GM19193 (cell line): Measurements from ENCODE around the gene TMEM9.

Experiments used
- POLR2A ChIP-seq: IDR thresholded peaks from 4 replicates; pipeline ENCODE4 v1.6.1; 2011; ENCODE audit not compliant: insufficient read depth, insufficient read length; ENCODE audit errors: extremely low read depth

TMEM9 gene

DNA sequence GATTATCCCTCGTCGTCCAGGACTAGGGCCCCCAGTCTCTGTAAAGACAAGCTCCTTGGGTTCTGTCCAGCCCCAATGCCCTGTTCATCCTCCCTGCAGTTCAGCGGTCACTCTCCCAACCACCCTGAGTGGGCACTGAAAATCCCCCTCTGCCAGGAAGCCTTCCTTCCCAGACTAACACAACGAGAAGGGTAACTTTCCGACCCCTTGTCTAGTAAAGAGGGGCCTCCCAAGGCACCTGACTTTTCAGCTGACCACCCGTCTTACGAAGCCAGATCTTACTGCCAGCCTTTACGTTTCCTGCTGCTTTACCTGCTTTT is 13.4 kb downstream of the TMEM9 start:
- no peak for TF ChIP-seq POLR2A

DNA sequence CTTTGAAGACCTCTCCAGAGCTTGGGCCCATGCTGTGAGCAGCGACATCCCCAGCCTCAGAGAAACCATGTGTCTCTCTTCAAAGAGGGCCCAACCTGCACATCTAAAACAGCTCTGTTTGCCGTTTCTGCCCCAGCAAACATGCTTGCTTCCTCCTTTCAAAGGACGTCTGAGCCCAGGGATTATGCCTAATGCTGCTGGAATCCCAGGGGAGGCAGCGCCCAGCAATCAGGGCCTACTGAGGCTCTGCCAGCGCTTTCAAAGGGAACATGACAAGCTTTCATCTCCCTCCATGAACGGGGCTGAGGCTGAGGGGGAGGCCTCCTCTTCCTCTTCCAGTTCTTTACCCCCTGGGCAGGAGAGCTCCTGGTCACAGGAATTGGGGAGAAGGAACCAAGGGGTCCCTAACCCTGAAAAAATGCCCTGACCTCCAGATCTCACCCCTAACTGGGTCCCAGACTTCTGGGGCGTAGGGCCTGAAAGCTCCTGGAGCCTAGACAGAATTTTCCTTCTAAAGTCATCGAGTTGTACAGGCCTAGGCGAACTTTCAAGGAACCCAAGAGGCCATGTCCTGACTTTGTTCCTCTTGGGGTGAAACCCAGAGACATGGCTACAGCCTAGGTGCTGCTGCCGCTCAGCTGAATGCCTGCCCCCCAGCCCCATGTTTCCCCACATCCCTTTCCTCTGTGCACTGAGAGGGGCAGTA is 13.9 kb downstream of the TMEM9 start:
- no peak for TF ChIP-seq POLR2A

DNA sequence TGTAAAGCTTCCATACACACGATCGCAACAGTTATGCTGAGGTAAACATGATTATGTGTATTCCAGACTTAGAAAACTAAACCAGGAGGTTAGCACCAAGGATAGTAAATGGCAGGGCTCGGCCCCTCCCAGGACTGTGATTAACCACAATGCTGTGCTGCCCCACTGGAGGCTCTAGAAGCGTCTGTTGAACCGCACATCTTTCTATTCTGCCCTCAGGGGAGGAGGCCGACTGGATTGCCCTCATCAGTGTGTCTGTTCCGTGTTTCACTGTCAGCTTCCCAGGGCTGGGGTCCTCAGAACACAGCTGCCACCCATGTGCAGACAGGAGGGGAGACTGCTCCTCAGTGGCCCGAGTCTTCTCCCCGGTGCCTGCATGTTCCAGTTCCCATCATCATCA is 14.5 kb downstream of the TMEM9 start:
- TF ChIP-seq POLR2A, result no peak

DNA sequence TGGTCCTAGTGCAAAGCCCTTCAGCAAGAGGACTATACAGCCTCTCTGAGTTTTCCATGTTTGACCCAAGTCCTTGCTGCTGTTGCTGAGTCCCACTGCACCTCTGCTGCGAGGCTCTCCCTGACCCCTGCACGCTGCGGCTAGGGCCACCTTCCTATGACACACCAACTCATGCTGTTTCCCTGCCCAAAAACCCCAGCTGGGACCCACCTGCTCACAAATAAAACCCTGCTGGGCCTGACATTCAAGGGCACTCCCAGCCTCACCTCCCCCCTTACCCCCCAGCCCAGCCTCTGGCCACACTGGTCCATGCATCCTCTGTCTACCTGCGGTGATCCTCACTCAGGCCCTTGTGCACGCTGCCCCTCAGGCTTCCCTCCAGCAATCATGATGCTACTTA is 15.0 kb downstream of the TMEM9 start:
- TF ChIP-seq POLR2A, result no peak

DNA sequence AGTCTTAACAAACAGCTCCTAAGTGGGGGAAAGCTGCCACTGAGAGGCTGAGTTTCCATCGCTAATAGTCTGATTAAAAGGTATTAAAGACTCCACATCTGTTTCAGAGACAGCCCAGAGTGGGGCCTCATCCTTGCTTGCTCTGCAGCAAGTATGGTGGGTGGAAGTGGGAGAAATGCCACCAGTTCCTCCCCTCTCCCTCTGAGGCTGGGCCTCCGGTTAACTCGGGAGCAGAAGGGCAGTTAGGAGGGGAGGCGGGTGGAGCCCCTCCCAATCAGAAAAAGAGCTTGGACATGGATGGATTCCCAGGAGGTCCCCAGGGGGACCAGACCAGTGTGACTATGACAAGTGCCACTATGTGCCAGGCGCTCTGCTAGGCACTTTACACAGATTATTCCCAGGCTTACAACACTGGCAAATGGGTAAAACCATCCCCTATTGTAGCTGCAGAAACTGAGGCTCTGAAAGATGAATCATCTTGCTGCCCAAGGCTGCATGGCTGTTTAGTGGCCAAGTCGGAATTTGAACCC is 15.9 kb downstream of the TMEM9 start:
- TF ChIP-seq POLR2A, result no peak

DNA sequence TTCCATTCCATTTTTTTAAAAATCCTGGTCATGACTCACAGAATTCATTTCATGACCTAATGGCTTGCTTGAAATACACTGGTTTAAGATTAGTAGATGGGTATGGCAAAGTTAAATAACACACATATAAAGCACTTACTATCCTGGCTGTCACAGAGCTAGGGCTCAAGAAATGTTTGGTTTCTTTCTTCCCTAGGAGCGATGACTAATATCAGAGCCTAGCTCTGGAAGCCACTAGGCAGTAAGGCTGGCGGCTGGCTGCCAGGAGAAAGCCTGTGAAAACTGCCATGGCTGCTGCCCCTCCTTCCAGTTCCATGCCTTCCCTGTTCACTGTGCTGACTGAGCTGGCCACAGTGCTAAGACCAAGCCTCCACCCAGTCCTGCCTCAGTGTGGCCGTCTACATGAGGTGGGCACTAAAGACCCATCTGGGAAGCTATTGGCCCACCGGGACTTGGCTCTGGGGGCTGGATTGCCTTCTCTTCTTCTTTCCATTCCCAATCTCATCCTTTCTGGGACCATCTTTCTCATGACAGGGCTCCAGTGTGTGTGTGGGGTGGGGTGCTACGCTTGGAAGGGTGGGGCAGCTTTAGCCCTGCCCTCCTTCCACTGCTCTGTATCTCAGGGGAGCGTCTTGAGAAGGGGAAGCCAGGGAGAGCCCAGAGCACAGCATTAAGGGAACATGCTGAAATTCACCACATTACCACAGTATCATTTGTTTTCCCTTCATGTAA is 16.5 kb downstream of the TMEM9 start:
- no peak for TF ChIP-seq POLR2A

DNA sequence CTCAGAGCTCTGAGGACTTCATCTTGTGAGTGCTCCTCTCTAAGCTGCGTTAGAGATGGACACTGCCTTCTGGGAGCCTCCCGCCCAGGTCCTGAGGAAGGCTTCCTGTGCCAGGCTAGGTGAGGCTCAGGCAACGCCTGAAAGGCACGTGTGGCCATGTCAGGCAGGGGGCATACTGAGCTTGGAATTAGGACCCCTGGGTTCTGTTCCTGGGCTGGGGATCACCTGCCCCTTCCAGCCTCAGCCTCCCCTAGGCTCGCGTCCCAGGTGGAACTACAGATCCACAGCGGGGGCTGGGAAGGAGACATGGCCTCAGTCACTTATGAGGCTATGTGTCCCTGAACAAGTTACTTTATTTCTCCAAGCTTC is 17.3 kb downstream of the TMEM9 start:
- no peak for TF ChIP-seq POLR2A

DNA sequence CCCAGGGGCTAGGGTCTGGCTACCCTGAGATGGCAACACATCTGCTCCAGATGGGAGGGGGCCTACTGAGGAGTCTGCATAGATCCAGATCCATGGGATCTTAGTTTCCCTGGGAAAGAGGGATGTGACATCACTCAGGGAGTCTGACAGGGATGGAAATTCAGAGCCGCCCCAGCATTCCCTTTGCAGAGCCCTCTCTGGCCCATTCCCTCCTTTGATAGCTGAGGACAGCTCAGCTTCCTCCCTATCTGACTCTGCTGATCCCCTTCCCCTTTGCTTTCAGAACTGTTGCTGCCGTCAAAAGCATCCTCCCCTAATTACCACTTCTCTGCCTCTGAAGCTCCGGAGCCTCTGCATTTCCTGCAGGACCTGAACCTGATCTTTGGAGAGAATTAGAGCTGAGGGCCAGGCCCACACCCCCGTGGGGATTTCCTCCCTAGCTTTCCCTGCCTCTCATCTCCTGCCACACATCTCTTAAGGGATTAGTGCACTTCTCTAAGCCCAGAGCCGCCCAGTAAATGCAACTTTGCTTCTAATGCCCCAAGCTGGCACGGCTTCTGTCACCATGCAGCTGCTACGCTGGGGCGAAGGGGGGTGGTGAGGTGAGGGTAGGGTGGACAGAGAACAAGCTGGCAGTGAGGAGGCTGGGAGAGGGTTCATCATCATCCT is 17.8 kb downstream of the TMEM9 start:
- TF ChIP-seq POLR2A, result no peak

DNA sequence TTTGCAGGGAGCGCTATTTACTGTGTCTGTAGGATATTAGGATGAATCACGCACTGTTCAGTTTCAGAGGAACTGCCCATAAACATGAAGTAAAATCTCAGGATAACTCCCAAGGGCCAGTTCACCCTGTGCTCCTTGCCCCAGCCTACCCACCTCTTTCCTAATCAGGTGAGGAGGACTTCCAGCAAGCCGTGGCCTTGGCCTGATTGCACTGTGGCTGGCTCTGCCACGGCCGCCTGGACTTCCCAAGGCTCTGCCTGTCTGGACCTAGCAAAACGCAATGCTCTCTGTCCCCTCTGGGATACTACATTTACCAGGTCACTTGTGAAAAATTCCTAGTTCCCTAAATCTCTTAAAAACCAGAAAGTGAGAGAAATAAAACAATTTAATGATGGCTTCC is 19.9 kb downstream of the TMEM9 start:
- TF ChIP-seq POLR2A, result no peak

DNA sequence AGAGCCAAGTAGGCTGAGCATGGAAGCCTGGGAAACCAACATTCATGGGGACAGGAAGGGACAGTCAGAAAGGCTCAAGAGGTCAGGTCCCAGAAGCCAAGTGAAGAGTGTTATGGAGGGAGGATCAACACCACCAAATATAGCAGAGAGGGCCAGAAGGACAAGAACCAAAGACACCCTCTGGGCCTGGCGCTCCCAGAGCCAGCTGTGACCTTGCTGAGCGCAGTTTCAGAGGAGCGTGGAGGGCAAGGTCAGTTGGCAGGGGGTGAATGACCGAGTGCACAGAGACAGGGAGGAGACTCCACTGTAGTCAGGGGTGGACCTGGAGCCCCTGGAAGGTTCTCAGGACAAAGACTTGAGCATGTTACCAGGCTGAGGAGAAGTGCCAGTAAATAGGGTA is 22.9 kb downstream of the TMEM9 start:
- no peak for TF ChIP-seq POLR2A

DNA sequence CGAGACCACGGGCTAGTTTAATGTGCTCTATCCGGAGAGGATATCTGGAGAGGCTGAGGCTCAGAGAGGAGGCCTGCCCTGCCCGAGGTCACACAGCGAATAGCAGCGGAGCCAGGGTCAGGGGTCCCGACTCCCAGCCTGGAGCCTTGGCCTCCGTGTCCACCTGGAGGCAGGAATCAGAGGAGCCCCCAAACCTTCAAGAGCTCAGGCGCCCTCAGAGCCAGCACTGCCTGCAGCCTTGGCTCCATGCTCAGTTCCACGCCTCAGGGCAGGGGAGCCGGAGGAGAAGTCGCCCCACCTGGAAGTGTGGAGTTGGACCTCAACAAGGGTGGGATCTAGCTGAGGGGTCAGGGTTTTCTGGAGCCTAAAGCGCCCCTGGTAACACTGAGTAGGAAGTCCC is 25.3 kb downstream of the TMEM9 start:
- no peak for TF ChIP-seq POLR2A

DNA sequence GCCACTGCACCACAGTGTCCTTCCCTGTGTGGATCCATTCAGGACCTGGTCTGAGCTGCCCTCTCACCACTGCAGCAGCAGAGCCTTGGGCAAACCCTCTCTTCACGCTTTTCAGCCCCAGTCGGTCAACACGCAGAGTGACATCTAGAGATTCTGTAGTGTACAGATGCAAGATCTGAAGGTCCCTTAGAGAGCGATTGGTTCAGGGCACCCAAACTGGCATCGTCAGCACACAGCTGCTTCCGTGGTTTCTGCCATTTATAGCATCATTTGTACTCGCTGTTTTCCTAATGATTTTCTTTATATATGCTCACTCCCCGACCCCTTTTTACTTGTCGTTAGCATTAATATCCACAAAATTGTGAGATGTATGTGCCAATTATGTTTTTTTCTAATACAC is 25.8 kb downstream of the TMEM9 start:
- TF ChIP-seq POLR2A, result no peak

DNA sequence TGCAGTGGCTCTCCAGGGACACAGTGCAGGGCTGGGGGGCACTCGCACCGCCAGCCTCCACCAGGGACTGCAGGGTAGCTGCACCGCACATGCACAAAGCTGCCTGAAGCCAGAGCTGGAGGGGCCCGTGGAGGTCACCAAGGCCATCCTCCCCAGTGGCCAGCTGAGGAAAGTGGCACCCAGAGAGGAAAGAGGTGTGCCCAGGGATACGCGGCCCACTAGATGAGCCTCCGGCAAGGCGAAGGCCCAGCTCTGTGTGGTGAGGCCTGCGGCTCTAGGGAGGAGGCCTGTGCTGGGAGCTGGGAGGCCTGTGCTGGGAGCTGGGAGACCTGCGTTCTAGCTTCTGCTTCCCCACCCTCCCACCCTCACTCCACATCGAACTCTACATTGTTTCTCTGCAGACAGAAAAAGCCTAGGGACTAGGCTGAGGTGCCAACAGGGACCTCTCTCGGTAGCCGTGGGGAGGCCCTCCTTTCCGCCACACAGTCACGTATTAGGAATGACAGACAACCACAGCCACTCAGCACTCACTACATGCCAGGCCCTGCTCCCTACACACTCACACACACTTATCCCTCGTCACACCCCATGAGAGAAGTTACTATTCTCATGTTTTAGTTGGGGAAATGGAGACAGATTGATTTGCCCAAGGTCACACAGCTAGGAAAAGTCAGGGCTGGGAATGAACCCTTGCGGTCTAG is 26.4 kb downstream of the TMEM9 start:
- no peak for TF ChIP-seq POLR2A

DNA sequence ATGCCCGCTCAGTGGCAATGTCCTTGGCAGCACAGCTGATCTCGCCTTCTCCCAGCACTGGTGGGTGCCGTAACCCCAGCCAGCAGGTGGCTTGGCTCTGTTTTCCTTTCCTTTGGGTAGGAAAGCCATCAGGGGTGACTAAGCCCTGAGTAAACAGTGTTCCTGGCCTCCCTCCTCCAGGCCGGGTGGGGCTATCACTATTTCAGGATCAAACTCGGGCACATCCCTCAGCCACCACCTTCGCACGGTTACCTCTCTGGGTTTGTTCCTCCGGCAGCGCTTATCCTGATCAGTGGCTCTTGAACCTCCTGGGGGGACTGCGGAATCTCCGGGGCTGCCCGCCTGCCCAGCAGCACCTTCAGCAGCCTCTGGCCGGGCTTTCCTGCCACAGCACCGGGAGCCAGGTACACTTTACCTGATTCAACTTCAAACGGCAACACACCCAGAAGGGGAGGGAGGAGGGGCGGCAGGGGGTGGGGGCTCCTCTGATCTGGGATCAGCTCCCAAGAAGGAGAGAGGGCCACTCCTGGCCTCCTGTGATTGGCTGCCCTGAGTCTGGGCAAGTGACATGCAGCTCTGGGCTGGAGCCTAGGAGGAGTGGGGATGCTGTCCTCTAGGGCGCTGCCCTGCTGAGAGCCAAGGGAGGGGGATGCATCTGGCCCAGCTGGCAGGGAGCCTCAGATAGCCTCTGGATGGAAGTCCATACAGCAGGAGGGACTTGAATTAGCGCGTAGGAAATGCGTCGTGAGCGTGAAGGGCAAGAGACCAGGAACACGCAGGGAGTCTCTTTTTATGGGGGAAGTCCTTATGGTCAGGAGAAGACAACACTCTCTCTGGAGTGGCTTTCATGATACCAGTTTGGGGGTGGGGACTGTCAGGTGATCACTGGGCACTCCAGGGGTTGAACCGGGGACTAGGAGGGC is 27.2 kb downstream of the TMEM9 start, which contains the start of gene ASCL5:
Gene ASCL5 (minus strand): TSS at position 353 of the 923 bp plus-strand sequence. CDS start 11,812 bp downstream, outside the sequence.
- TF ChIP-seq POLR2A, result no peak

DNA sequence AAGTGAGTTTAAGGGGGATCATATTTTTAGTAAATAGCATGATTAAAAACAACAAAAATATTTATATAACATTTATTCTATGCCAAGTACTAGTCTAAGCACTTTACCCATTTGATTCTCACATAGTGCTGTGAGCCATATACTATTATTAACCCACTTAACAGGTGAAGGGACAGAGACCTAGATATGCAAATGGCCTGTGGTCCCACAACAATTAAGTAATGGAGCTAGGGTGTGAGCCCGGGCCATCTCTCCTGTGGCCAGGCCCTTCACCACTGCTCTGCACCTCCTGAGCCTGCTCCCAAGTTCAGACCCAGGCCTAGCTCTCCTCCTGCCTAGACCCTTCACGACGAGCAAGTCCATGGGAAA is 27.8 kb downstream of the TMEM9 start:
- no peak for TF ChIP-seq POLR2A

DNA sequence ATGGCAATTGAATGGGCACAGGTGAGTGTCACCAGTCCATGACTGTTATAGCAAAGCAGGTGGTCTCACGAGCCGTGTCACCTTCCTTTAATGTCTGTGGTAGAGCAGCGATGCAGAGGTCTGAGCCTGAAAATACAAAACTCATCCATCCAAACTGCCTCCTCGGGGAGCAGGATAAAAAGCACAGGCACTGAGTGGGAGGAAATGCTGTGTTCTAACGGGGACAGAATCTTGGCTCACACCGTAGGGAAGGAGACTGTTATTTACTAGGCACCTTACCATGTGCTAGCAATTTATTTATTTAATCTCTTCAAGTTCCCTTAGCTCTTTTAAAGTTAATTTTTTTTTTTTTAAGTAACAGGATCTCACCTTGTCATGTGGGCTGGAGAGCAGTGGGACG is 28.5 kb downstream of the TMEM9 start:
- TF ChIP-seq POLR2A, result no peak
